ENCODE results near the gene CXorf65.

The CXorf65 gene

GRCh38 chrX:71106427-71106826 lies at the start of gene CXorf65:
TSS of gene CXorf65 (minus strand) at chrX:71106740. CDS start at chrX:71106556, 184 bp downstream.
- DNase-seq (ENCODE audit: low read depth), result no peak
- H3K4me3 ChIP-seq (replicated peaks; ENCODE audit: low read depth, low read length), result no peak within 1 kb of the TSS
- no peak for TF ChIP-seq CTCF (IDR thresholded peaks at IDR 0.05; ENCODE audit: low read length, missing control alignments)

GRCh38 chrX:71154641-71155040 lies 48.1 kb upstream of the CXorf65 start:
- no peak for TF ChIP-seq CTCF (IDR thresholded peaks at IDR 0.05; ENCODE audit: low read length, missing control alignments)
- no peak overlapping the region for H3K4me3 ChIP-seq (replicated peaks; ENCODE audit: low read depth, low read length)
- DNase-seq (ENCODE audit: low read depth), result no peak

- DNase-seq (ENCODE audit: low read depth), result no peak
- no peak for TF ChIP-seq CTCF (IDR thresholded peaks at IDR 0.05; ENCODE audit: low read length, missing control alignments)
- H3K4me3 ChIP-seq (replicated peaks; ENCODE audit: low read depth, low read length), result no peak overlapping the region
Measured at GRCh38 chrX:71154196-71154595, 47.7 kb upstream of the CXorf65 start.

- DNase-seq (ENCODE audit: low read depth), result no peak
- no peak overlapping the region for H3K4me3 ChIP-seq (replicated peaks; ENCODE audit: low read depth, low read length)
- no peak for TF ChIP-seq CTCF (IDR thresholded peaks at IDR 0.05; ENCODE audit: low read length, missing control alignments)
Measured at GRCh38 chrX:71151366-71151765, 44.8 kb upstream of the CXorf65 start.

- no peak overlapping the region for H3K4me3 ChIP-seq (replicated peaks; ENCODE audit: low read depth, low read length)
- DNase-seq (ENCODE audit: low read depth), result no peak
- no peak for TF ChIP-seq CTCF (IDR thresholded peaks at IDR 0.05; ENCODE audit: low read length, missing control alignments)
Measured at GRCh38 chrX:71148278-71148663, 41.7 kb upstream of the CXorf65 start.

GRCh38 chrX:71147496-71148277 lies 41.1 kb upstream of the CXorf65 start:
- no peak for TF ChIP-seq CTCF (IDR thresholded peaks at IDR 0.05; ENCODE audit: low read length, missing control alignments)
- no peak overlapping the region for H3K4me3 ChIP-seq (replicated peaks; ENCODE audit: low read depth, low read length)
- DNase-seq (ENCODE audit: low read depth), result no peak

GRCh38 chrX:71144651-71145050 lies 38.1 kb upstream of the CXorf65 start, which contains the start of gene NLGN3:
TSS of gene NLGN3 (plus strand) at chrX:71144841. CDS start at chrX:71147750, 2,909 bp downstream.
- no peak for DNase-seq (ENCODE audit: low read depth)
- no peak for TF ChIP-seq CTCF (IDR thresholded peaks at IDR 0.05; ENCODE audit: low read length, missing control alignments)
- H3K4me3 ChIP-seq (replicated peaks; ENCODE audit: low read depth, low read length), result no peak within 1 kb of the TSS

Measured in fibroblast of pulmonary artery (primary cell).